HepG2 (cell line): Measurements from ENCODE around the gene B3GAT3. TPM values are rescaled to one million over a fixed set of nuclear protein-coding genes. Genes with fewer than 3 reads are reported as not detected.

Experiments
- ATAD3A ChIP-seq: sonication (generic); formaldehyde crosslinking; IDR thresholded peaks from 2 replicates; pipeline ENCODE4 v1.4.0; 2020; ENCODE audit warnings: missing genetic modification reagents
- CHCHD3 ChIP-seq: sonication (generic); formaldehyde crosslinking; IDR thresholded peaks from 2 replicates; pipeline ENCODE4 v1.8.0; 2022; ENCODE audit warnings: mild to moderate bottlenecking, missing genetic modification reagents, moderate library complexity
- FOXP1 ChIP-seq, 2 experiments: fragments of 450-650 bp in 1 of 2; IDR thresholded peaks; 2 replicates each; pipeline ENCODE4 v1.6.1; 2017 to 2018; ENCODE audit warnings: antibody characterized with exemption in 1 of 2
- FUBP1 ChIP-seq: sonication (generic); formaldehyde crosslinking; IDR thresholded peaks from 2 replicates; pipeline ENCODE4 v1.5.1; 2020; ENCODE audit warnings: missing genetic modification reagents, mild to moderate bottlenecking, borderline replicate concordance
- MEIS1 ChIP-seq: sonication (generic); formaldehyde crosslinking; IDR thresholded peaks from 2 replicates; pipeline ENCODE4 v1.9.0; 2021; ENCODE audit warnings: mild to moderate bottlenecking, missing genetic modification reagents, moderate library complexity, borderline replicate concordance
- POGK ChIP-seq: sonication (generic); formaldehyde crosslinking; conservative IDR thresholded peaks from 2 replicates; pipeline ENCODE4 v1.8.0; 2022; ENCODE audit warnings: mild to moderate bottlenecking, moderate library complexity, missing genetic modification reagents
- PRPF4 ChIP-seq: fragments of 200-400 bp; formaldehyde crosslinking; IDR thresholded peaks from 2 replicates; pipeline ENCODE4 v1.6.1; 2016; ENCODE audit warnings: low read length, low read depth; ENCODE audit not compliant: poor library complexity, severe bottlenecking
- ZBTB40 ChIP-seq, 2 experiments: fragments of 450-650 bp in 1 of 2; sonication (generic) in 1 of 2; formaldehyde crosslinking in 1 of 2; IDR thresholded peaks; 2 replicates each; pipeline versions ENCODE4 v1.6.1 to v1.8.0; 2016 to 2022; ENCODE audit warnings: antibody characterized with exemption in 1 of 2, mild to moderate bottlenecking in 1 of 2, missing genetic modification reagents in 1 of 2
- ZNF280D ChIP-seq: sonication (generic); formaldehyde crosslinking; IDR thresholded peaks from 2 replicates; pipeline ENCODE4 v1.5.1; 2020; ENCODE audit warnings: mild to moderate bottlenecking, missing genetic modification reagents
- polyA plus RNA-seq, 8 experiments: library from polyadenylated mRNA; depleted of rRNA in 3 of 8; stranded (reverse) in 7 of 8; unstranded in 1 of 8; fragments of >200 nt; fragmentation: Illumina TruSeq in 4 of 8; extraction: Trizol in 4 of 8; gene quantifications; 2 replicates each; pipeline versions ENCODE4 v1.2.1 to v1.2.3, GENCODE V29; 2011 to 2016; ENCODE audit warnings: low read depth in 4 of 8, missing spikeins in 1 of 8, mixed read lengths in 1 of 8; ENCODE audit not compliant: insufficient read depth in 1 of 8
- total RNA-seq, 5 experiments: library from RNA; depleted of rRNA; stranded (reverse); fragments of >200 nt; fragmentation: Illumina TruSeq; extraction: Trizol; gene quantifications; 2 replicates each; pipeline ENCODE4 v1.2.3, GENCODE V29; 2016; ENCODE audit warnings: low read depth in 1 of 5
- TF ChIP-seq, protein P1 (sequence below): sonication (generic); formaldehyde crosslinking; IDR thresholded peaks from 2 replicates; pipeline ENCODE4 v1.8.0; 2022; ENCODE audit warnings: mild to moderate bottlenecking, missing genetic modification reagents, moderate library complexity

B3GAT3 gene
- total and polyA plus RNA-seq, 2 of the 13 experiments (the other 11 are each of a cell fraction or from before 2014, with no cell fraction given), result 21.3 to 26.1 TPM

DNA sequence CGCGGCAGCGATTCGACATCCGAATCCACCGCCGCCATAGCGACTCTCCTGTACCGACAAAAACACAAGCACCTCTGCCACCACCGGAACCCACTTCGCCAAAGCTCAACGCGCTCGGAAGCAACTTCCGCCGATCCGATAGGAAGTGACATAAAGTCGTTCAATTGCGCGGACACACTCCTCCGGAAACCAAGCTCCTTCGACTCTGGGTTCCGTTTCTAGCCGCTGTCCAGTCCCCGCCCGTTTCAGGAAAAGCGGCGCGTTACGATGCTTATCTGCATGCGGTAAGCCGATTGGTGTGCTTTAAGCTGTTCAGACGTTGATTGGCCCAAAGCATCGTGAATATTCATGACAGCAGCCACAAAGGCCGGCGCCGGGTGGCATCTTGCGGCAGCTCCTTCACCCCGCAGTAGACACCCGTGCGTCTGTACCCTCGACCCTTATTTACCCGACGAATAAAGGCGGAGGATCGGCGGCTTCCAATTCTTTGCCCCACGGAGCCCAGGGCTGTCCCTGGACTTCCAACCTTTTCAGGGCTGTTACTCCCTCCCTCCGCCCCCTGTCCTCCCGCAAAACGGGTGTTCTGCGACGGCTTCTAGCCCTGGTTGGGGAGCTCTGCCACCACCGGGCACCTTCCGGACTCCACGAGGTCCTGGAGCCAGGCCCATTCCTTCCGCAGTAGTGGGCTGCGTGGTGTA lies 30.2 kb downstream of the B3GAT3 start, which contains the start of gene TUT1 (continued):
- TF ChIP-seq ZNF280D, result no peak; the same call in 1 of the 2 replicates
- peak; percentile 97 for TF ChIP-seq ZBTB40 (IDR thresholded peaks at IDR 0.05)
- peak; percentile 58; the same call in 1 of the 2 replicates for TF ChIP-seq ZBTB40 (CRISPR knock-in tag; IDR thresholded peaks at IDR 0.05)
- TF ChIP-seq PRPF4, result no peak
- TF ChIP-seq MEIS1 (CRISPR knock-in tag), result peak; percentile 83; the same call in 1 of the 2 replicates
- no peak for TF ChIP-seq ATAD3A (CRISPR knock-in tag)
- TF ChIP-seq, protein P1, sequence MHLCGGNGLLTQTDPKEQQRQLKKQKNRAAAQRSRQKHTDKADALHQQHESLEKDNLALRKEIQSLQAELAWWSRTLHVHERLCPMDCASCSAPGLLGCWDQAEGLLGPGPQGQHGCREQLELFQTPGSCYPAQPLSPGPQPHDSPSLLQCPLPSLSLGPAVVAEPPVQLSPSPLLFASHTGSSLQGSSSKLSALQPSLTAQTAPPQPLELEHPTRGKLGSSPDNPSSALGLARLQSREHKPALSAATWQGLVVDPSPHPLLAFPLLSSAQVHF (CRISPR knock-in tag), result peak; percentile 64; the same call in 1 of the 2 replicates
- TF ChIP-seq POGK, result peak; percentile 93
- no peak for TF ChIP-seq FOXP1 (IDR thresholded peaks at IDR 0.05)
- no peak for TF ChIP-seq FOXP1 (CRISPR knock-in tag; IDR thresholded peaks at IDR 0.05)
- TF ChIP-seq FUBP1 (CRISPR knock-in tag), result no peak
- TF ChIP-seq CHCHD3 (CRISPR knock-in tag), result no peak
